ENCODE measurements around the gene FGF13.

The FGF13 gene

DNA sequence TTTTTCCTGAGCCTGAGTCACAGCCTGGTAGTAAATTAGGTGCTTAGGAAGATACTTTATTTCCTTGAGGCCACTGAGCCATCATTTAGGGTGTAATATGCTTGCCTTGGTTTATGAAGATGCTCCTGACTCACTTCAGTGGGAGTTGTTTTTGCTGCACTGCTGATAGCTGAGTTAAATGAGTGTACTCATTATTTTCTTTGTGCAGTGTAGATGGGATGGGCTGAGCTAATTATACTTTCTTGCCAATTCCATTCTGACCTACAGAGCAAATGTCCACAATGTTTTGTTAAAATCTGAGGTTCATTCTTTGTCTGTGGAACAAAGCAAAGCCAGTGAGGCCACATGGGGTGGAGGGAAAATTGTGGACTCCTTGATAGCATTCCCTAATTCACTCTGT, 60.0 kb downstream of the FGF13 start:
- DNase-seq, result no peak

GRCh38 chrX:138648568-138648967, 62.9 kb downstream of the FGF13 start:
- no peak for DNase-seq

- no peak for DNase-seq
Observed at GRCh38 chrX:138638996-138639395, 72.5 kb downstream of the FGF13 start.
